Daoy (cell line): ENCODE data around the gene AQP1. TPM values are rescaled to one million over a fixed set of nuclear protein-coding genes. Genes with fewer than 3 reads are reported as not detected.

Experiments used
- DNase-seq: peaks from one replicate; pipeline ENCODE4 v3.0.0-alpha.2; 2015; ENCODE audit warnings: low read depth
- total RNA-seq: library from RNA; depleted of rRNA; stranded (reverse); fragments of >200 nt; shearing (Covaris generic); gene quantifications from 2 replicates; pipeline ENCODE4 v1.2.3, GENCODE V29; 2014

Gene AQP1
- total RNA-seq, 1 experiment from 2014 or later, result 1.6 TPM

DNA sequence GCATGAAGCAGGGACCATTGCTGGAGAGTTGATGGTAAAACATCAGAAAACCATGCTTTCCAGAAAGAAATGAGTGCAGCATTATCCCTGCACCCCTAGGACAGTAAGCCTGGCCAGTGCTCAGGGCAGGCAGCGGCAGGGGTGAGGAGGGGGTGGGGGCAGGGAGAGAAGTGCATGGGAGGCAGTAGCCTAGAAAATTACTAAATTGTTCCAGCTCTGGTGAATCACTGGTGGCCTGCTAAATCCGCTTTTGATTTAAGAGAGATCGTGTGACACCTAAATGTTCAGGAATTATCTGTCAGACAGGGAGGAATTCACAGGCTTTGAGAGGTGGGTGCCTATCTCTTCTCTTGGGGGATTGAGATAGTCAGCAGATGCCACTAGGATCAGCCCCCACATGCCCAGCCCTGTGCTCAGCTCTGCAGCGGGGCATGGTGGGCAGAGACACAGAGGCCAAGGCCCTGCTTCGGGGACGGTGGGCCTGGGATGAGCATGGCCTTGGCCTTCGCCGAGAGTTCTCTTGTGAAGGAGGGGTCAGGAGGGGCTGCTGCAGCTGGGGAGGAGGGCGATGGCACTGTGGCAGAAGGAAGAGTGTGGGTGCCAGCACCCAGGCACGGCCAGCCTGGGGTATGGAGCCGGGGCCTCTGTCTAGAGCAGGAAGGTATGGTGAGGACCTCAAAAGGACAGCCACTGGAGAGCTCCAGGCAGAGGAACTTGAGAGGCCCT lies 5.0 kb upstream of the AQP1 start:
- peak; percentile 75 for DNase-seq

GRCh38 chr7:30907527-30908267 lies 4.0 kb upstream of the AQP1 start:
- no peak for DNase-seq

GRCh38 chr7:30908681-30909080 lies 3.0 kb upstream of the AQP1 start:
- DNase-seq, result peak; percentile 65

- DNase-seq, result no peak
These were observed 2.2 kb upstream of the AQP1 start for GRCh38 chr7:30909431-30909830.

DNA sequence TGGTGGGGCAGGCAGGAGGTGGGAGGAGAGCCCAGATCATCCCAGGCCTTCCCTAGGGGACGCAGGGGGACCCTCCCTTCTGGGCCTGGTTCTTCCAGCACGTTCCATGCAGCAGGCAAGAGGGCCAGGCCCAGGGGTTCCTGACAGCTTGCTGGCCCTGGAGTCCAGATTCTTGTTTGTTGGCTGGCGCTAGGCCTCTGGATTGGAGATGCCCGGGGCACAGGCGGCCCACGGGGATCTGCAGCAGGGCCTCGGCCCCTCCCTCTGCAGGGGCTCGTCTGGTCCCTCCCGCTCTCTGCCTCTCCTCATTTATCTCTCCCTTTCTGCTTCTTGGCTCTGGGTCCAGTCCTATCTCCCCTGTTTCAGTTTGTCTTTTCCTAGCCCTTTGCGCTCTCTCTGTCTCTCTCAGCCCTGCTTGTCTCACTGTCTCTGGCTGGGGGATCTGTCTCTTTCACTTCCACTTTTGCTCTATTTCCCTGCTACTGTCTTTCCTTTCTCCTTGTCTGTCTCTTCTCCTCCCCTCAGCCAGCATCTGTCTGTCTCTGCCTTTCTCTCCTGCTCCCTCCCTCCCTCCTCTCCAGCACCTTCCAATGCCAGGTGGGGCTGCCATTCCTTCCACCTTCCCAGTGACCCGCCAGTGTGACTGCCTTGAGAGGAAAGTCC lies 1.1 kb upstream of the AQP1 start:
- no peak for DNase-seq

- no peak for DNase-seq
These were observed 520 bp upstream of the AQP1 start for GRCh38 chr7:30911133-30911532.

DNA sequence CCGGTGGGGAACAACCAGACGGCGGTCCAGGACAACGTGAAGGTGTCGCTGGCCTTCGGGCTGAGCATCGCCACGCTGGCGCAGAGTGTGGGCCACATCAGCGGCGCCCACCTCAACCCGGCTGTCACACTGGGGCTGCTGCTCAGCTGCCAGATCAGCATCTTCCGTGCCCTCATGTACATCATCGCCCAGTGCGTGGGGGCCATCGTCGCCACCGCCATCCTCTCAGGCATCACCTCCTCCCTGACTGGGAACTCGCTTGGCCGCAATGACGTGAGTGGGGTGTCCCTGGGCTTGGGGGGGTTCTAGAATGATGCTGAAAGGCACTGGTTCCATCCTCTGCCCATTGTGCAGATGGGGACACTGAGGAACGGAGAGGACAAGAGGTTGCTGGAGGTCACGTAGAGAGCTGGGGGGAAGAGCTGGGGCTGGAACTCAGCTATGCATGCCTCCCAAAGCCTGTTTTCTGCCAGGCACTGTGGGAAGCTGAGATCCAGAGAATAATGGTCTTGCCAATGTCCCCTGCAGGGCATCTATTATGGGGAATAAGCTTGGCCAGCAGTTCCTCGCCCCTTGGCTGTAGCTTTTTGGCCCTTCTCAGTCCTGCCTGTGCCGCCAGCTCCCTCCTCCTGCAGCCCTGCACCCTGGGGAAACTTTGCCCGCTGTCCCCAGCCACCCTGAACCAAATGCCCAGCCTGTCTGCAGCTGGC lies 523 bp downstream of the AQP1 start:
- DNase-seq, result no peak

DNA sequence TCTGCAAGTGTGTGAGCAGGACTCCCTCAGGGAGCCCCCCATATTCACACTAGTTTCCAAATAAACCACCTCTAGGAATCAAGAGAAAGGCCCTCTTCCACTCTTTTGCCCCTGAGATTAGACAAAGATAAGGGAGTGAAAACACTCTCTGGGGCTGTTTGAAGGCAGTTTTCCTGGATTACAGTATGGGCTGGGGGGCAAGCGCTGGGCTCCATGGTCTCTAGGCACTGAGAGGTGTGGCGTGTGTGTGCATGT lies 1.0 kb downstream of the AQP1 start:
- DNase-seq, result no peak

GRCh38 chr7:30912986-30913811 lies 1.5 kb downstream of the AQP1 start:
- DNase-seq, result no peak

DNA sequence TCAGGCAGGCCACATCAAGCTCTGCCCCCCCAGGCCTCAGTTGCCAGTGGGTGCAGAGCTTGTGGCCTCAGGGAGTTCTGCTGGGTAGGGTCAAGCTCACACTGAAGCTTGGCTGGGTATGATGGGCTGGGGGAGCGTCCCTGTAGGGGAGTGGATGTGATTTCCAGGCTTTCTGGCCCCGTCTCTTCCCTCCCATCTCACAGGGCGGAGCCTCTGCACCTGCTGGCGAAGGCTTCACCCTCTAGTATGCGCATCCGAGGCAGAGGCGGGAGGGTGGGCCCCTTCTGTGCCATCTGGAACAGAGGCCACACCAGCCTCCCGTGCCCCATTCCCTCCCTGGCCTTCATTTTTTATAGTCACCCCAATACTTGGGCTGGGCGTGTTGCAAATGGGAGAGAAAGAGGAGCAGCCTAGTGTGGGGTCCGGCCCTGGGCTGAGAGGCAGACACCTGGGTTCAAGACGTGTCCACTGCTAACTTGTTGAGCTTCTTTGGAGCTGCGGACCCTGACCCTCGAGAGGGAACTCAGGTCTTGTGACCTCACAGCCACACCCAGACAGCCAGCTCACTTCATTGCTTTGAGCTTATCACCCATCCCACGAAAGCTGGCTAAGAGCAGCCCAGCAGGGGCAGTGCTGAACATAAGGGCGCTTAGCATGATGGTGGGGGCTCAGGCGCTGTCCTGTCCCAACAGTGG lies 2.3 kb downstream of the AQP1 start:
- DNase-seq, result no peak

GRCh38 chr7:30914596-30914995 lies 2.9 kb downstream of the AQP1 start:
- peak; percentile 95 for DNase-seq

DNA sequence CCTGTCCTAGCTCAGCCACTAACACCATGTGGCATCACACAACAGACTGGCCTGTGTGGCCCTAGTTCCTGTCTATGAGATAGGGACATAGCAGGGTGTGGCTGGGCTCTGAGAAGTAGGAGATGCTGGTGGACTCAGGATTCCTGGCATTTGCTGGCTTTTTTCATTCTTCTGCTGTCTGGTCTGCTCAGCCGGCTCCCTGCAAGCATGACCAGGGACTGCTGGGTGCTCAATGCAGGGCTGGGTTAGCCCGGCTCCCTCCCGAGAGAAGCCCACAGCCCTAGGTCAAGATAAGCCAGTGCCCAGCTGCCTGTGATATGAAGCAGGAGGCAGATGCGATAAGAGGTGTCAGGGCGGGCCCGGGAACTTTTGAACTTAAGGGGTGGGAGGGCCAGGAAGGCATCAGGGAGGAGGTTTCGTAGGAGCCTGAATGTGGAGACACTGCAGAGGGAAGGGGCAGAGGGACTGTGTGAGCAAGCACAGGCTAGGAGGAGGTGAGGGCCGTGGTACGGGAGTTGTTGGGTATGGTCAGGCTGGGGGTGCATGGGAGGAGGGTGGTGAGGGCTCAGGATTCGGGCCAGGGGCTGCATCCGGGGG lies 3.5 kb downstream of the AQP1 start:
- no peak for DNase-seq

DNA sequence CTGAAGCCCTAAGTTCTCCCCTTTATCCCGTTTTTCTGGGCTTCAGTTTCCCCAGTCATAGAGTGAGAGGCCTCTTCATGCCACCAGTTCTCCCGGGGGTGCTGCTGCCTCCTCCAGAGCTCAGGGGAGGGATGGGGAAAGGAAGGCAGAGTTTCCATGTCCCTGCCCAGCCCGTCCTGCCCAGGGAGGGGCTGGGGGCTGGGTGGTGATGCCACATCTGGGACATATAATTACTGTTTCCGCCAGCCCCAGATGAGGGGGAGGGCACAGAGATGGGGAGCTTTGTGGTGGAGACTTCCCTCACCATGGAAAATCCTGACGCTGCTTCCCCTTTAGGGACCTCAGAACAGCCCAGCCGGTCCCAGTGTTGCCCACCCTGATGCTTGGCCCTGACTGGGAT lies 4.1 kb downstream of the AQP1 start:
- DNase-seq, result no peak

- DNase-seq, result no peak
These were observed 4.6 kb downstream of the AQP1 start for GRCh38 chr7:30916255-30916654.

DNA sequence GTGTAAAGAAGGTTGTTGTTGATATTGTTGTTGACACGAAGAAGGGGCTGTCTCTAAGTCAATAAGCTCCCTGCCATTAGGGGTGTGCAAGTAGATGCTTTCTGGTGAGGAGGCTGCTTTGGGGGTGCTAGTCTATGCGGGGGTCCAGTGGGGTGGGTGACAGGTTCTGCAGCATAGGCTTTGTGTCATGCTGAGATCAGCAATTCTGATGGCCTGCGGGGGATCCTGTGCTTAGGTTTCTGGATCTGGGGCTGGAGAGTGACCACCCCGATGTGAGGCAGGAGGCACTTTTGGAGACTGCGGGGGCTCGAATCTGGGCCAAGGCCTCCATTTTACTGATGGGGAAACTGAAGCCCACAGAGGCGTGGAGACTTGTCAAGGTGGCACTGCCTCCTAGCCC lies 5.1 kb downstream of the AQP1 start:
- no peak for DNase-seq

DNA sequence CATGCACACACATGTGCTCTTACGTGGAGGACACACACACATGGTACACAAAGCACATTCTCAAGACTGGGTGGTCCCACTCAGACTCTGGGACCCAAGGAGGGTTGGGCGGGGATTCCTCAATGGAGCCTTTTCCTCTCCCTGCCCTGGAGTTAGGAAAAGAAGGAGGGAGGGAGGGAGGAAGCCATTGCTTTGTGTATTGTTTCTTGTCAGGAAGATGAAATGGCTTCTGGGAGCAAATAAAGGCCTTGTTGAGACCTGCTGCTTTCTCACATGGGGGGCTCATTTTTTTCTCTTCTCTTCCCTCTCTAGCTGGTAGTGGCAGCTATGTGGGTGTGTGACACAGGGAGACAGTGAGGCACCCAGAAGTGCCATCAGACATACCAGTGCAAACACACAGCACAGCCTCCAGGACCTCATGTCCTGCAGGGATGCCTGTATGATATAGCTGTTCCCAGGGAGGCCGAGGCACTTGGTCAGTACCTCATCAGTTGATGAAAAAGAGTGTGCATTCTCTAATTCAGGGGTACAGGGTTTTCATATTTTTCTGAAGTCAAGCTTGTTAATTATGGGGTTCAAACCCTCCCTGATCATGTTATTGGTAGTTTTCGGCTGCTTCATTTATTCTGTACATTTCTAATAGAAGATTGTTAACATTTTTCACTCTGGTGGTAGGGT lies 5.7 kb downstream of the AQP1 start:
- no peak for DNase-seq

- DNase-seq, result no peak
These were observed 7.0 kb downstream of the AQP1 start for GRCh38 chr7:30918676-30919075.

- DNase-seq, result peak; percentile 86
These were observed 8.4 kb downstream of the AQP1 start for GRCh38 chr7:30920021-30920583.
